MM.1S (cell line): ENCODE results near the gene SIGLEC5.

Experiments
- DNase-seq: peaks from one replicate; pipeline ENCODE4 v3.0.0-alpha.2; 2015
- H2AFZ ChIP-seq: fragments of 300-600 bp; sonication (generic); 2 replicates; pipeline ENCODE4 v1.6.0; 2016; ENCODE audit warnings: antibody characterized with exemption, low read length
- H3F3A ChIP-seq: fragments of 300-600 bp; sonication (generic); 2 replicates; pipeline ENCODE4 v1.6.1; 2016; ENCODE audit warnings: mild to moderate bottlenecking, antibody characterized with exemption, low read length, moderate library complexity, mixed read lengths; ENCODE audit not compliant: insufficient read depth
- H3K27ac ChIP-seq: fragments of 300-600 bp; sonication (generic); 2 replicates; pipeline ENCODE4 v1.5.1; 2016; ENCODE audit warnings: mild to moderate bottlenecking, low read length
- H3K27me3 ChIP-seq: fragments of 300-600 bp; sonication (generic); replicated peaks from 2 replicates; pipeline ENCODE4 v1.6.0; 2016; ENCODE audit warnings: low read length; ENCODE audit not compliant: insufficient read depth
- H3K36me3 ChIP-seq: fragments of 300-600 bp; sonication (generic); replicated peaks from 2 replicates; pipeline ENCODE4 v1.6.1; 2016; ENCODE audit warnings: mild to moderate bottlenecking, low read length, mixed read lengths; ENCODE audit not compliant: insufficient read depth
- H3K4me1 ChIP-seq: fragments of 300-600 bp; sonication (generic); 2 replicates; pipeline ENCODE4 v1.6.1; 2016; ENCODE audit warnings: low read length, mixed read lengths
- H3K4me2 ChIP-seq: fragments of 300-600 bp; sonication (generic); 2 replicates; pipeline ENCODE4 v1.6.0; 2016; ENCODE audit warnings: low read depth, low read length
- H3K4me3 ChIP-seq: fragments of 300-600 bp; sonication (generic); 2 replicates; pipeline ENCODE4 v1.5.1; 2016; ENCODE audit warnings: low read length, mixed read lengths
- H3K79me2 ChIP-seq: fragments of 300-600 bp; sonication (generic); 2 replicates; pipeline ENCODE4 v1.6.1; 2016; ENCODE audit warnings: mixed run types, low read length, mixed read lengths
- H3K9ac ChIP-seq: fragments of 300-600 bp; sonication (generic); 2 replicates; pipeline ENCODE4 v1.6.1; 2016; ENCODE audit warnings: low read length, mixed read lengths
- H3K9me2 ChIP-seq: fragments of 300-600 bp; sonication (generic); replicated peaks from 2 replicates; pipeline ENCODE4 v1.6.1; 2016; ENCODE audit warnings: mild to moderate bottlenecking, low read length, mixed read lengths; ENCODE audit not compliant: insufficient read depth
- H3K9me3 ChIP-seq: fragments of 300-600 bp; sonication (generic); replicated peaks from 2 replicates; pipeline ENCODE4 v1.6.1; 2016; ENCODE audit warnings: mild to moderate bottlenecking, low read length, mixed read lengths; ENCODE audit not compliant: insufficient read depth
- H4K20me1 ChIP-seq: fragments of 300-600 bp; sonication (generic); 2 replicates; pipeline ENCODE4 v1.6.1; 2016; ENCODE audit warnings: mild to moderate bottlenecking, low read length, moderate library complexity, mixed read lengths; ENCODE audit not compliant: insufficient read depth
- CTCF ChIP-seq: fragments of 300-600 bp; sonication (generic); IDR thresholded peaks from 2 replicates; pipeline ENCODE4 v1.5.1; 2016; ENCODE audit warnings: antibody characterized with exemption, low read length, mixed read lengths
- EZH2 ChIP-seq: fragments of 300-600 bp; sonication (generic); optimal IDR thresholded peaks from 2 replicates; pipeline ENCODE3; 2017; ENCODE audit warnings: low read depth, mild to moderate bottlenecking, antibody characterized with exemption, low read length, mixed read lengths
- EZH2phosphoT487 ChIP-seq: fragments of 300-600 bp; sonication (generic); IDR thresholded peaks from 2 replicates; pipeline ENCODE4 v1.6.1; 2018; ENCODE audit warnings: antibody characterized with exemption, low read length

Gene SIGLEC5

GRCh38 chr19:51570962-51571575 lies 59.1 kb downstream of the SIGLEC5 start, which contains the start of gene ZNF175:
TSS of gene ZNF175 (plus strand) at chr19:51571283. CDS start at chr19:51573330, 2,047 bp downstream.
- no peak within 1 kb of the TSS for H3K27ac ChIP-seq
- H3K9ac ChIP-seq, result no peak within 1 kb of the TSS

GRCh38 chr19:51568456-51568855 lies 61.7 kb downstream of the SIGLEC5 start:
- H3K27me3 ChIP-seq, result no peaks in the 10 kb centered on the region
- no peak overlapping the region for H3K9ac ChIP-seq
- no peaks in the 10 kb centered on the region for H3K9me2 ChIP-seq
- no peaks in the 10 kb centered on the region for H3K4me1 ChIP-seq
- H3K4me2 ChIP-seq, result no peak overlapping the region
- no peaks in the 10 kb centered on the region for H4K20me1 ChIP-seq
- H3K36me3 ChIP-seq, result no peaks in the 10 kb centered on the region
- no peak overlapping the region for H2AFZ ChIP-seq
- DNase-seq, result no peak
- no peak overlapping the region for H3K27ac ChIP-seq
- H3F3A ChIP-seq, result no peaks in the 10 kb centered on the region
- H3K9me3 ChIP-seq, result no peaks in the 10 kb centered on the region
- H3K4me3 ChIP-seq, result no peak overlapping the region
- TF ChIP-seq EZH2phosphoT487 (no peak), EZH2 (no peak), CTCF (no peak)
- H3K79me2 ChIP-seq, result no peaks in the 10 kb centered on the region

More at GRCh38 chr19:51570962-51571575, 59.1 kb downstream of the SIGLEC5 start, which contains the start of gene ZNF175:
- H3F3A ChIP-seq, result no peaks in the 10 kb centered on the region
- no peak for TF ChIP-seq EZH2phosphoT487
- no peak for TF ChIP-seq EZH2
- no peak for TF ChIP-seq CTCF
- DNase-seq, result peak; percentile 45
- no peaks in the 10 kb centered on the region for H3K36me3 ChIP-seq
- H4K20me1 ChIP-seq, result no peaks in the 10 kb centered on the region
- peak within 1 kb of the TSS; percentile 39; the same call in 1 of the 2 replicates for H3K4me2 ChIP-seq
- H3K4me3 ChIP-seq, result peak within 1 kb of the TSS; percentile 58
- no peaks in the 10 kb centered on the region for H3K9me3 ChIP-seq
- H3K79me2 ChIP-seq, result no peaks in the 10 kb centered on the region
- H3K27me3 ChIP-seq, result no peaks in the 10 kb centered on the region
- H3K4me1 ChIP-seq, result no peaks in the 10 kb centered on the region
- H3K9me2 ChIP-seq, result no peaks in the 10 kb centered on the region
- H2AFZ ChIP-seq, result peak within 1 kb of the TSS; percentile 53

- H3K4me1 ChIP-seq, result no peaks in the 10 kb centered on the region
- H3K9ac ChIP-seq, result no peak overlapping the region
- H3K9me2 ChIP-seq, result no peaks in the 10 kb centered on the region
- H3K79me2 ChIP-seq, result no peaks in the 10 kb centered on the region
- H3K27me3 ChIP-seq, result no peaks in the 10 kb centered on the region
- no peaks in the 10 kb centered on the region for H3K36me3 ChIP-seq
- H2AFZ ChIP-seq, result no peak overlapping the region
- H3K4me3 ChIP-seq, result no peak overlapping the region
- no peak overlapping the region for H3K4me2 ChIP-seq
- no peak for DNase-seq
- no peak for TF ChIP-seq EZH2phosphoT487
- no peak for TF ChIP-seq EZH2
- no peak for TF ChIP-seq CTCF
- no peak overlapping the region for H3K27ac ChIP-seq
- no peaks in the 10 kb centered on the region for H3K9me3 ChIP-seq
- no peaks in the 10 kb centered on the region for H3F3A ChIP-seq
- H4K20me1 ChIP-seq, result no peaks in the 10 kb centered on the region
Measured at GRCh38 chr19:51567583-51567982, 62.6 kb downstream of the SIGLEC5 start.
